RWPE2 (cell line): ENCODE results near the gene PDE6A.
"Not testable (repeated sequence)": the region's sequence is repeated elsewhere in the genome, so short reads cannot be mapped to it uniquely, and the experiment has no call there.

Source experiments
- ATAC-seq: fragments of 200-7000 bp; cut with Tn5 transposase; 3 replicates; pipeline ENCODE4 v1.9.1; 2021; ENCODE audit warnings: low read depth
- DNase-seq: peaks from one replicate; pipeline ENCODE4 v3.0.0-alpha.2; 2020; ENCODE audit warnings: low spot score
- H3K27ac ChIP-seq: fragments of 450-650 bp; 2 replicates; pipeline ENCODE4 v1.5.1; 2017; ENCODE audit warnings: mild to moderate bottlenecking; ENCODE audit not compliant: poor library complexity, severe bottlenecking
- H3K27me3 ChIP-seq: fragments of 250-450 bp; sonication (Bioruptor Pico); 2 replicates; pipeline ENCODE4 v1.5.1; 2021; ENCODE audit warnings: mild to moderate bottlenecking, moderate library complexity; ENCODE audit not compliant: insufficient read depth, poor library complexity, severe bottlenecking
- H3K36me3 ChIP-seq: fragments of 250-450 bp; sonication (Bioruptor Pico); 2 replicates; pipeline ENCODE4 v1.5.1; 2020; ENCODE audit warnings: low read depth, mild to moderate bottlenecking, moderate library complexity
- H3K4me1 ChIP-seq: fragments of 250-450 bp; sonication (Bioruptor Pico); 2 replicates; pipeline ENCODE4 v1.5.1; 2021; ENCODE audit warnings: mild to moderate bottlenecking, moderate library complexity; ENCODE audit not compliant: insufficient read depth, poor library complexity, severe bottlenecking
- H3K4me3 ChIP-seq: fragments of 250-450 bp; sonication (Bioruptor Pico); 2 replicates; pipeline ENCODE4 v1.5.1; 2021; ENCODE audit warnings: mild to moderate bottlenecking, moderate library complexity; ENCODE audit not compliant: severe bottlenecking
- H3K9me3 ChIP-seq: fragments of 250-450 bp; sonication (Bioruptor Pico); 2 replicates; pipeline ENCODE4 v1.5.1; 2021; ENCODE audit warnings: mild to moderate bottlenecking, moderate library complexity; ENCODE audit not compliant: severe bottlenecking
- CTCF ChIP-seq: fragments of 450-650 bp; IDR thresholded peaks from one replicate; pipeline ENCODE4 v1.5.1; 2017; ENCODE audit warnings: mild to moderate bottlenecking, moderate library complexity; ENCODE audit not compliant: poor library complexity, severe bottlenecking

The PDE6A gene

GRCh38 chr5:149954798-149955197 lies 10.2 kb upstream of the PDE6A start:
- H3K27me3 ChIP-seq = no peaks in the 10 kb centered on the region
- ATAC-seq = no peak
- no peaks in the 10 kb centered on the region for H3K9me3 ChIP-seq
- no peaks in the 10 kb centered on the region for H3K36me3 ChIP-seq
- no peak overlapping the region for H3K4me3 ChIP-seq
- peaks cover 5% of the 10 kb centered on the region for H3K4me1 ChIP-seq
- no peak overlapping the region for H3K27ac ChIP-seq
- TF ChIP-seq CTCF = no peak
- DNase-seq = no peak

- Histone ChIP-seq H3K4me1 (peaks cover 5% of the 10 kb centered on the region), H3K9me3 (no peaks in the 10 kb centered on the region), H3K36me3 (no peaks in the 10 kb centered on the region), H3K27me3 (no peaks in the 10 kb centered on the region), H3K4me3 (no peak overlapping the region), H3K27ac (no peak overlapping the region)
- DNase-seq = no peak
- TF ChIP-seq CTCF = no peak
- ATAC-seq = no peak
These were observed 9.0 kb upstream of the PDE6A start for GRCh38 chr5:149953436-149954121.

GRCh38 chr5:149951138-149951749 lies 6.7 kb upstream of the PDE6A start:
- Histone ChIP-seq H3K27ac (no peak overlapping the region), H3K4me3 (no peak overlapping the region), H3K27me3 (no peaks in the 10 kb centered on the region), H3K9me3 (no peaks in the 10 kb centered on the region), H3K4me1 (peaks cover 5% of the 10 kb centered on the region), H3K36me3 (no peaks in the 10 kb centered on the region)
- ATAC-seq (no peak), DNase-seq (no peak)
- TF ChIP-seq CTCF = no peak

GRCh38 chr5:149948993-149949392 lies 4.4 kb upstream of the PDE6A start:
- Histone ChIP-seq H3K4me3 (no peak overlapping the region), H3K27me3 (no peaks in the 10 kb centered on the region), H3K36me3 (no peaks in the 10 kb centered on the region), H3K27ac (no peak overlapping the region), H3K9me3 (no peaks in the 10 kb centered on the region), H3K4me1 (peaks cover 5% of the 10 kb centered on the region)
- ATAC-seq = peak; percentile 61; the same call in 2 of the 3 replicates
- TF ChIP-seq CTCF = no peak
- no peak for DNase-seq

- DNase-seq = no peak
- Histone ChIP-seq H3K4me3 (no peak overlapping the region), H3K36me3 (no peaks in the 10 kb centered on the region), H3K9me3 (no peaks in the 10 kb centered on the region), H3K27me3 (no peaks in the 10 kb centered on the region), H3K27ac (no peak overlapping the region), H3K4me1 (peaks cover 20% of the 10 kb centered on the region)
- TF ChIP-seq CTCF = no peak
- ATAC-seq = no peak
These were observed 1.5 kb upstream of the PDE6A start for GRCh38 chr5:149946118-149946517.

- H3K36me3 ChIP-seq, H3K4me3 ChIP-seq, ATAC-seq, DNase-seq, H3K9me3 ChIP-seq, H3K27me3 ChIP-seq: not testable (repeated sequence)
- peak overlapping the region; percentile 99 for H3K27ac ChIP-seq
- peaks cover 40% of the 10 kb centered on the region for H3K4me1 ChIP-seq
These were observed 1.2 kb downstream of the PDE6A start for GRCh38 chr5:149943177-149943949.

GRCh38 chr5:149942741-149943169 lies 1.8 kb downstream of the PDE6A start:
- H3K27ac ChIP-seq = peak overlapping the region; percentile 99
- not testable (repeated sequence) for H3K36me3 ChIP-seq, H3K9me3 ChIP-seq, DNase-seq, H3K4me3 ChIP-seq, ATAC-seq, H3K27me3 ChIP-seq
- H3K4me1 ChIP-seq = peaks cover 46% of the 10 kb centered on the region
